ENCODE results near the gene VAMP5.
"Not testable (repeated sequence)": the region's sequence is repeated elsewhere in the genome, so short reads cannot be mapped to it uniquely, and the experiment has no call there.

The VAMP5 gene

DNA sequence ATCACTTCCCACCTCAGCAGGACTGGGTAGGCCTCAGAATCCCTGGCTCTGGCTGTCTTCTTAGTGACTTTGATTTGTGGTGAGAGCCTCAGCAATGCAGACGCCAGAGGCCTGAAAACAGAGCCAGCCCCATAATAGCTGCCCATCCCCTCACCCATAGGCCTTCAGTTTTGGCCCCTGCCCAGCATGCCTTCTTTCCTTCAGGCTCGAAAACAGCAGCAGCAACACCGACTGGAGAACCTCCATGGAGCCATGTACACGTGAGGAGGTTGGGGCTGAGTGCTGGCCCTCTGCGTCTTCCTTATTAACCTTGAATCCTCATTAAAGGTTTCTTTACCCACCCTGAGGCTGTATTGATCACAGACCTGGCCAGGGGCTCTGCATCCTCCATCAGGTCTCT is 13.0 kb downstream of the VAMP5 start:
- no peak for DNase-seq (ENCODE audit: low read depth, low spot score)
- H3K4me3 ChIP-seq (ENCODE audit: low read length) = no peak overlapping the region

DNA sequence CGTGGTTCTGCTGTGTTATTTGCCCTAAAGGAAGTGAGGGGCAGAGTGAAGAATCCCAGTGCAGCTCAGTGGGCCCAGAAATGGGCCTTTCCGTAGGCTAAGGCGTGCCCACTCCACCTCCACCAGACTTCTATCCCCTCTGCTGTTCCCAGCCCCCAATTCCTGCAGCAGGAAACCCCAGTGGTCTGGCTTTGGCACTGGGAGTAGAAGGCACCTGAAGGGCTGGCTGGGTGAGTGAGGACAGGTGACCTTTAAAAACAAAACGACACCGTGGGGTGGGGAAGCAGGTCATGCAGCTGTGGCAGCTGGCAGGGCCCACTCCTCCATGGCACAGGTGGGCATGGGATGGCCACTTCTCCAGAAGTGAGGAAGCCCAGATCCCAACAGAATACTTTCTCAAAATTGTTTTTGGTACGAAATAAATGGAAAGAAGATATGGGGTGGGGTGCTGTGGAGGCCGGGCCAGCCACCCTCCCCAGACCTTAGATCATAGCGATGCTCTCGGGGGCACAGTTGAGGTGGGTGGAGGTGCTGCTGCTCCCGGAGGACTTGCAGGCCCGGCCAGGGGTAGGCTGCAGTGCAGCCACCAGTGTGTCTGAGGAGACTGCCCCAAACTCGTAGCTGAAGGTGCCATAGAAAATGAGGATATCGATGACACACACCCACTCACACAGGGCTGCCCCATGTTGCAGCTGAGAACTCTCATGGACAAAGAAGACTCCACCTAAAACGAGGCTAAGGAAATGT is 14.5 kb downstream of the VAMP5 start:
- no peak overlapping the region for H3K4me3 ChIP-seq (ENCODE audit: low read length)
- DNase-seq (ENCODE audit: low read depth, low spot score) = no peak

DNA sequence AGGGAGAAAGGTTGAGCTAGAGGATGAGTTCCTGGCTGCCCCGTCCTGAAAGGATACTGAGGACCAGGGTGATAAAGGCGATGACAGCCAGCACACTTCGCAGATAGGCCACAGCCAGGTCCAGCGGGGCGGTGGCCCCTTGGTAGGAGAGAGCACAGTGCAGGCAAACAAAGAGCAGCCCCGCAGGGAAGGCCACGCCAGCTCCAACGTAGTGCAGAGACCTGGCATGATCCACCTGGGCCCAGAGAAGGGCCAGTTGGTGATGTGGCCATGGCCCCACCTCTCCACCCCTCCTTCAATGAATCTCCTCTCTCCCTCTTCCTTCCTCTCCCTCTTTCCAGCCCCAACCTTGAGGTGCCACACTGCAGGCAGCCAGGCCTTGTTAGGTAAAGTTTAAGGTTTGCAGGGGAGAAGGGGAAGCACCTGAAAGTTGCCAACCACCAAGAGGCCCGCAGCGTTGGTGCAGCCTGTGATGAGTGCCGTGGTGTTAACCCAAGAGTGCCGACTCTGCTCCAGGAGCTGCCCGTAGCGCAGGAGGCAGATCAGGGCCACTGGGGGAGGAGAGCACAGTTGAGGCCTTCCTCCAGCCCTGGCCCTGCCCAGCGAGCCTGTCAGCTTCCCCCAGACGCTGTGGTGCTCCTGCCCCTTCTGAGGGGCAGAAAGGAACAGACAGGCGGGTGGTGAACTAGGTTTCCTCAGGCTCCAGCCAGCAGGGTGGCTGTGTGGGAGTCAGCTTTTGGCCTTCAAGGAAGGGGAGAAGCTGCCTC is 15.4 kb downstream of the VAMP5 start:
- no peak overlapping the region for H3K4me3 ChIP-seq (ENCODE audit: low read length)
- no peak for DNase-seq (ENCODE audit: low read depth, low spot score)

DNA sequence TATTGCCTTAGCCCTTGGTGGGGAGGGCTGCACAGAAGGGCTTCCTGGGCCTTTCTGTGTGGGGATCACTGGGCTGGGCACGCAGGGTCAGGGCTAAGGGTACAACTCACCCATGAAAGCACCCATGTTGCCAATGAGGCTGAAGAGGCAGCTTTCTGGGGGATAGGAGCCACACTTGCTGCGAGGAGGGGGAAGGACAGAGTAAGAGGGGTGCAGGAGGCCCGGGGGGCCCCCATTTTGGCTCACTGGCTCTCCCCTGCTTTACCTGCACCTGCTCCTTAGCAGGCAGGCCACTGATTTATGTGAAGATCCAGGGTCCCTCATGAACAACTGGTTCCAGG is 16.0 kb downstream of the VAMP5 start:
- no peak overlapping the region for H3K4me3 ChIP-seq (ENCODE audit: low read length)
- no peak for DNase-seq (ENCODE audit: low read depth, low spot score)

DNA sequence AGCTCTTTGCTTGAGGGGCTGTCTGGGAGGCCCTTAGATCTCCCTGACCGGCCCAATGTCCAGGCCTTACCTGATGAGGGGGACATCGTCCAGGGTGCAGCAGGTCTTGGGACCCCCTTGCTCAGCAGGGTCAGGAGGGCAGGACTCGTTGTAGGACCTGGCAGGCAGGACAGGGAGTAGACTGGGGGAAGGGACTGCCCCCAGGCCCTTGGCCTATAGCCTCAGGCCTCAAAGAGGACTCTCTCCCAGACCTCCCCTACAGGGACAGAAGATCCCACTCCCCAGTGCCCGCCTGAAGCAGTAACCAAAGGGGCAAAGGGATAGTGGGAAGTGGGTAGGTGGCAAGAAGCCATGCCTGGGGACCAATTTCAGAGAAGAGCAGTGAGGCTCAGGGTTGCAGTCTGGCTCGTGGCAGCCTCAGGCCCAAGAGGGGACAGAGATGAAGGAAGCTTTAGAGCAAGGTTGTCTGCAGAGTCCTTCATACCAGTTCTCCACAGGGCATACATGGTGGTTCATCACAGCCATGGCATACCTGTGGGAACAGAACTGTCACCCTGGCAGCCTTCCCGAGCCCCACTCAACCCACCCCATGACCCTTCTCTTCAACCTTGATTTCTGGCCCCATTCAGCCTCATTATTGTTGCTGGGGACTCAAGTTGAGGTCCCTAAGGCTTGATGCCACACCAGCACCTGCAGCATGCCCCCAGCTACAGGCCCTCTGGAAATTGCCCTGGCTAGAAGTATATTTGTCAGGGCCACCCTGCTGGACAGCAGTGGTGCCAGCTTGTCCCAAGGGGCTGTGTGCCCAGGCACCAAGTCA is 16.9 kb downstream of the VAMP5 start:
- DNase-seq (ENCODE audit: low read depth, low spot score) = no peak
- H3K4me3 ChIP-seq (ENCODE audit: low read length) = no peak overlapping the region

DNA sequence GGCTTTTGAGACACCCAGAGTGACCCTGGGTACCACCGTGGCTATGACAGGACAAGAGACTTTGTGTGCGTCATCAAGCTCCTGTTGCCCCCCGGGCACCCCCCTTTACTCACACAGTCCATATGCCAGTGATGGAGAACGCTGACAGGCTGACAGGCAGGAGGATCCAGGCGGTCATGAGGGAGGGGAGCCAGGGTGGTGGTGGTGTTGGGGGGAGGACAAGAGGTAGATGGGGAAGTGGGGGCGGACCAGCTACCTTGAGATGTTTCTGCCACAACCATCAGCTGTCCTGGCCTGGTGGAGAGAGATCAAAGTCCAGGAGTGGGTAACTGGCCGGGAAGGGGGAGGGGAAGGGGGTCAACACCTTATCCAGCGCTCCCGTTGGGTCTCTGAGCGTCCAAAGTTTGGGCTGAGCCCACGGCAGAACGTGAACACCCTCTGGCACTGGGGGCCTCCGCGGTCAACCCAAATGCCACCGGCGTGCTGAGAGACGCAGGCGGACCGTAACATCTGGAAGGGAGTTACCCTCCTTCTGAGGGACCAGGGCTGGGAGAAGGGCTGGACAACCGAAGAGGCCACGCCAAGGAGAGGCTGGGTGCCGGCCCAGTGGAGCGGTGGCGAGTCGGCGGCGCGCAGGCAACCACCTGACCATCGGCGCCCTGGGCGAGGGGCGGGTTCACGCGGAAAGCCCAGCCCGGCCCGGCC is 17.7 kb downstream of the VAMP5 start:
- DNase-seq (ENCODE audit: low read depth, low spot score) = no peak
- no peak overlapping the region for H3K4me3 ChIP-seq (ENCODE audit: low read length)

DNA sequence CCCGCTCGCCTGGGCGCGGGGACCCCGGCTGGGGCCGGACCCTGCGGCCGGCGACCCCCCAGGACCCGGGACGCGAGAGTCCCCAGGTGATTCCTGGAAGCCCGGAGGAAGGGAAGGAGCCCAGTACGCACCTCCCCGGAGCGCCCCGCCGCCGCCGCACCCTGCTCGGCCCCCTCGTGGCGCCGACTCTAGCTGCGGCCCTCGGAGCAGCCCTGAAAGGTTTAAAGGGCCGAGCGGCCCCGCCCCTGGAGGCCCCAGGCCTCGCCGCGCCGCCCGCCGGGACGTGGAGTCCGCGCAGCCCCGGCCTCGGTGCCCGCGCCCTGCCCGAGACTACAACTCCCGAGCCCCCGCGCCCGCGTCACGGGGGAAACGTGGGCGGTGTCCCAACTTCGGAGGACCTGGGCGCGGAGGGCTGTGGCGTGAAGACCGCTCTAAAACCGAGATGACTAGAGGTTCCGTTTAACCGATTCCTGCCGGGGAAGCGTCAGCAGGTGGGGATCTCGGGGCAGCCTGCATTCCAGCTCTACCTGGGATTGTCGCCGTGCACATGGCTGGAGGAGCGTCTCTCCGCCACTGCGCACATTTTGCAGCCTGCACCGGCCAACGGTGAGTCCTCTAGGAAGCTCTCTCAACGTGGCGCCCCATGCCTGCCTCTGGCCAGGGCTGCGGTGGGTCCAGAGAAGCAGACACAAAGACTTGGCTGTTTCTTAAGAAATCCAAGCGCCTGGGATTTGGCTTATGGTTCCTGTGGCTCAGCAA is 18.4 kb downstream of the VAMP5 start, which contains the start of gene TMEM150A:
Gene TMEM150A (minus strand): TSS at position 223 of the 759 bp plus-strand sequence. CDS start 750 bp downstream, outside the sequence.
- peak within 1 kb of the TSS; percentile 27 for H3K4me3 ChIP-seq (ENCODE audit: low read length)
- no peak for DNase-seq (ENCODE audit: low read depth, low spot score)

DNA sequence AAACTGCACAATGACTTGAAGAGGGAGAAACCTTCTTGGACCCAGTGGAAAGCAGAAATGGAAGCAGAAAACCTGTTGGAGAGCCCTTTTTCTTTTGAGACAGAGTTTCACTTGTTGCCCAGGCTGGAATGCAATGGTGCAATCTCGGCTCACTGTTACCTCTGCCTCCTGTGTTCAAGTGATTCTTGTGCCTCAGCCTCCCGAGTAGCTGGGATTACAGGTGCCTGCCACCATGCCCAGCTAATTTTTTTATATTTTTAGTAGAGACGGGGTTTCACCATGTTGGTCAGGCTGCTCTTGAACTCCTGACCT is 19.9 kb downstream of the VAMP5 start:
- not testable (repeated sequence) for H3K4me3 ChIP-seq (ENCODE audit: low read length); DNase-seq (ENCODE audit: low read depth, low spot score)

DNA sequence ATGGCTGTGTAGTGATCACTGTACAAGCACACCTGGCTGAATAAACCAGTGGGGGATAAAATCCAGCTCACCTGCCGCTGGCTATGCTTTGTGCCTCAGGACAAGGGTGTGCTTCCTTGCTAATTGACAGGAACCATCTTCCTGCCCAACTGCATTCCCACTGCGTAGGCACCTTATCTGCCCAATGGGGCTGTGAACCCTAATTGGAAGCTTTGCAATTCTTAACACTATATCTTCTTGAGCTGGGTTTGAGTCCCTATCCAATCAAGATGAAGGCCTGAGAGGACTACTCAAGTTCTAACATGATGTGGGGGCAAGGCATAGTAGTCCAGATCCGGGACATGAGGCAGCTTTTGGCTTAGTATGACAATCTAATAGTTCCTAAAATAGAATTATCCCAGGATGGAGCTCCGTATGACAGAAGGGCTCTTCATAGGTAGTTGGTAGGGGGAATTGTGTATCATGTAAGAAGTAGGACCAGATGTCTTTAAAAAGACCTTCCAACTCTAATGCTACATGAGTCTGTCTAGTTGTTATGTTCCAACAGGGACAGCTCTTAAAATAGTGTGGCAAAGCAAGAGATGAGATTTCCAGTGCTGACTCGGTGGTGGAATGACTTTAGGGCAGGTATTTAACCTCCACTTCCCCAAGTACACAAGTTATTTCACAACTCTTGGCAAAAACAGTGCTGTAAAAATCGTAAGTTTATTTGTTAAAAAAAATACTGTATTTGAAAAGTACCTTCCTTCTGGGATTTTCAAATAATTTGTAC is 20.5 kb downstream of the VAMP5 start:
- no peak for DNase-seq (ENCODE audit: low read depth, low spot score)
- H3K4me3 ChIP-seq (ENCODE audit: low read length) = no peak overlapping the region

DNA sequence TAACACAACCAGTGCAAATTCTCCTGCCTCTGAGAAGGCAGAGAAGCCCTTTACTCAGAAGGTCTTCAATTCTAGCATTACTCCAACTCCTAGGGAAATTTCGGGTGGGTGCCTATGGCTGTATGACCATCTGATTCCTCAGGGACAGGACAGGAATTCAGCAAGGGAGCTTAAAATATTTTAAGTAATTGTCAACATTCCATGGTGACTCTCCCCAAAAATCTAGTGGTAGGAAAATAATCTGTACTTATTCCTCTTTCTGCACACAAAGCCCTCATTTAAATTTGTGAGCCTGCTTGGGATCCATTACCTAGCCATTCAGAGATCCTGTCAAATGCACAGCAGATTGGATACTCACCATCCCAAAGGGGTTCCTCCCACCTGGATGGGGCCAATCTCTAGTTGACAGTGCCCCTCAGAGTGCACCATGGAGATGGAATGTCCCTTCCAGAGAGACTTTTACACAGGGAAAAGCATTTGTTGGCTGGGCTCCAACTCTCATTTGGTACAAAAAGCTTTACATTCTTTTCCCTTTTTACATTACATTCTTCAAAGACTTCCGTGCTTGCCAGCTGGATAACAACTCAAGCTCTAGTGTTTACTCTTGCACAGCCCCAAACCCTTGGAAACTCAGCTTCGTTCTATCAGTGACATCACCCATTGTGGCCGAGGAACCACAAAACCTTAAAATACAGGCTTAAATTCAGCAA is 21.3 kb downstream of the VAMP5 start:
- no peak overlapping the region for H3K4me3 ChIP-seq (ENCODE audit: low read length)
- no peak for DNase-seq (ENCODE audit: low read depth, low spot score)

DNA sequence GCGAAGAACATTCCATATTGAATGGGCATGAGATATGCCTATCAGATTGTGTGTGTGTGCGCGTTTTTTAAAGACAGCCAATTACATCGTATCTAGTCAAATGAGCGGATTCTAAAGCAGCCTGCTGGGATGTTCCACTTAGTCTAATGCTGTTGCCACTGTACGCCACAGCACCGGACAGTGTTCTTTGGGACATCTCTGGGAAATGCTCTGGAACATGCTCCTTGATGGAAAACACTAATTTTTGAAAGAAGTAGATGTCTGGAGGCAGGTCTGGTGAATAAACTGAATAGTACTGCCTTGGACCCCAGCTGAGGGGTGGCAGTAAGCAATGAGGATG is 21.9 kb downstream of the VAMP5 start:
- H3K4me3 ChIP-seq (ENCODE audit: low read length) = no peak overlapping the region
- no peak for DNase-seq (ENCODE audit: low read depth, low spot score)

DNA sequence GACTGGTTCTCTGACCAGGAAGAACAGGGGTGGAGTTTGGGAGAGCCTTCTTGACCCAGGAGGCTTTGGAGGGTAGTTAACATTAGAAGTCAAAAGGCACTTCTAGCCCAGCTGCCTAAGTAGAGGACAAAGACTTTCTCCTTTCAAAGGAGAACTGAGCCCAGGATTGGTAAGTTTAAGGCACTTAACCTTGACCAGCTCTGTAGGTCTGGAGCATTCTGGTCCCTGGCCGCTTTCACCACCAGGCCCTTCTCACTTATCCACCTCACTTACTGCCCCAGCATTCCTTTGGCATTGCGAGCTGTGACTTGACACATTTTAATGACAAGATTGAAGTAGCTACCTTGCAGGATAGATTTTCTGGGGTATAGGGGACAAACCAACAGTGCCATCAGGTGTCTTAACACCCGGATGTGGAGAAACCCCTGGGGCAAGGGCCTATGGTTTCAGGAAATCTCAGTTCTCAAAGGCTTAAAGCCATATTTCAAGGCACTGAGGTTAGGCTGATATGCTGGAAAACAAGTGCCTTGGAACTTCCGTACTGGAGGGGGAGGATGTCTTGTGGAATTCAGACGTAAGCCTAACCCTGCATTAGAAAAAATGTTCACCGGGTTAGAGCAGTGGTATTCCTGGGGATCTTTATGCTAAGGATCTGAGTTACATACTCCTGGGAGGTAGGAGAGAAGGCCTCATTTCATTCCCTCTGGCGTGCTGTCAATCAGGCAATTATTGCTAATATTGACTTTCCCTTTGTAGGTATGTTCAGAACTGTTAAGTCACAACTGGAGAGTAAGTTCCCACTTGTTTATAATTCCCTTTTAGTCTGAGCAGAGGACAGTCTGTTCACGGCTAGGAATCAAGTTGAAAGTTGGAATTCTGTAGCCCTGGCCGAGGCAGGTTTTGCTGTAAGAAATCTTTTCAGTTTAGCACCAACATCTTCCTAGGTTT is 23.3 kb downstream of the VAMP5 start:
- DNase-seq (ENCODE audit: low read depth, low spot score) = no peak
- H3K4me3 ChIP-seq (ENCODE audit: low read length) = no peak overlapping the region

DNA sequence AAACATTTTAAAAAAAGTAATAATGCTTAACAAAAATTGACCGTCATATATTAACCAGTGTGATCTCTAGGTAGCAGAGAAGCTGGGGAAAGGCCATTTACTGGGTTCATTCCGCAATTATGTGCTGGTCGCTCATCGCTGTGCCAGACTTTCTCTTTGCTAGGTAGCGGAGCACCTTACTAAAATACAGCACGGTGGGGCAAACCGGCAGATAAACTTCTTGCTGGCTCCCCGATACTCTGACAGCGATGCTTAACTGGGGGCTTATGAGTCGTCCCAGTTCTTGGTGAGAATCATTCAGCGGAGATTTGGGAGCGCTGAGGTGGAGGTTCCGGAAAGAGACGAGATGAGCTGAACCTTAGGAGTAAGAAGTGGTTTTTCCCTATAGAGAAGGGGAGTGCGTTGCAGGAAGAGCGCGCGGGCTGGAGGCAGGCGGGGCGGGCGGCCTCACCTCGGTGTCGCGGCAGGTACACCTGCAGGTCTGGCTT is 27.0 kb downstream of the VAMP5 start:
- DNase-seq (ENCODE audit: low read depth, low spot score) = no peak
- peak overlapping the region; percentile 75 for H3K4me3 ChIP-seq (ENCODE audit: low read length)

DNA sequence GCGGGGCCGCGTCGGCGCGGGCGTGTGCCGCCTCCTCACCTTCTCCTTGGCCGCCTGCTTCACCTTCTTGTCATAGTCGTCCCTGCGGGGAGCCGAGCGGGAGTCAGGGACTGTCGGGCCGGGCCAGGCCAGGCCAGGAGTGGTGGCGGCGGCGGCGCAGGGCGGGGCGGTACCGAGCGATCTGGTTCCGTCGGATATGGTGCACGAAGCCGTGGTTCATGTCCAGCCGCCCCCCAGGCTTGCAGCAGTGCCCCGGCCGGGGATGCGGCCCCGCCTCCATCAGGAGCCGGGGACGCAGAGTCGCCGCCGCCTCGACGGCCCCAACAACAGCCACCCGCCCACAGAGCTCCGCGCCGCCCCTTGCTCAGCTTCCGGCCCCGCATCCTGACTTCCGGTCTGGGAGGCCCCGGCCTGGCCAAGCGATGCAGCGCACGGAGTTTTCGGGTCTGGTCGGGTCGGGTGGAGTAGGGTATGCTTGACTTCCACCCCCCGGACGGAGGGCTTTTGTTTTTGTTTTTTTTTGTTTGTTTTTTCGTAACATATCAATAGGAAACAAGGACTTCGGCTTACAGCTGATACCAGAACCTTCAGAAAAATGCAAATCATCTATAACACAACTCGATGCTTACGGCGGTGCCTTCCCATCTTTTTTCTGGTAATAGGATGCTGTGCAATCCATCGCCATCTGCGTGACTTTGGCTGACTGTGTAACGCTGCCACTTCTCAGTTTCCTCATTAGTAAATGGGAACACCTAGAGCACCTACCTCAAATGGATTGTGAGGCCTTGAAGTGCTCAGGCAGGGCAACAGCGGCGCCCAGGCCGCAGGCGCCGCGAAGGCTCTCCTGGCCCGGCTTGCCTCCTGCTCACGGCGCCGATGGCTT is 27.7 kb downstream of the VAMP5 start, which contains the start of gene C2orf68:
Gene C2orf68 (minus strand): TSS at position 362 of the 883 bp plus-strand sequence. CDS start 82 bp downstream, at position 280.
- H3K4me3 ChIP-seq (ENCODE audit: low read length) = peak within 1 kb of the TSS; percentile 75
- DNase-seq (ENCODE audit: low read depth, low spot score) = peak; percentile 70

All from Jurkat, Clone E6-1 (cell line).